HepG2 (cell line): ENCODE results near the gene C2CD4A. TPM values are rescaled to one million over a fixed set of nuclear protein-coding genes. Genes with fewer than 3 reads are reported as not detected.

Source experiments
- ATAC-seq: fragments of 200-7000 bp; cut with Tn5 transposase; 3 replicates; pipeline ENCODE4 v1.9.1; 2020; ENCODE audit warnings: mild to moderate bottlenecking, moderate library complexity
- BruUV-seq: library from RNA; stranded (reverse); fragments of 400-500 nt; replicated peaks from 2 replicates; lab custom pipeline; 2021; lab: Mats Ljungman, UMichigan
- CTCF ChIA-PET: fragments of 300-600 bp; formaldehyde crosslinking; extraction: SDS; loops from one replicate; lab custom pipeline; 2021; ENCODE audit warnings: low total read pairs, inconsistent platforms, low intra/inter-chr PET ratio; lab: Yijun Ruan, JAX
- POLR2A ChIA-PET: fragments of 350-600 bp; sonication (Branson Sonifier 250); formaldehyde crosslinking; loops from one replicate; lab custom pipeline; 2020; ENCODE audit warnings: antibody characterized with exemption, inconsistent platforms; lab: Yijun Ruan, JAX
- DNase-seq: peaks from one replicate; pipeline ENCODE4 v3.0.0-alpha.2; 2015; ENCODE audit warnings: low spot score
- FAIRE-seq: peaks from 3 replicates; lab custom pipeline; 2011; peaks lifted over from hg19 to GRCh38; lab: Jason Lieb, UNC
- H2AFZ ChIP-seq: one replicate; pipeline ENCODE4 v1.6.1; 2011; ENCODE audit warnings: low read length, inconsistent platforms
- H3K27ac ChIP-seq: fragments of 300-600 bp; 3 replicates; pipeline ENCODE4 v1.8.0; 2011; ENCODE audit warnings: mixed run types, mild to moderate bottlenecking, mixed read lengths, low read length, inconsistent platforms; ENCODE audit not compliant: insufficient read depth; ENCODE audit errors: extremely low read length
- H3K27me3 ChIP-seq, 2 experiments: fragments of 200-600 bp in 1 of 2; 2 replicates in 1 of 2; 3 replicates in 1 of 2; pipeline versions ENCODE4 v1.6.0 to v1.8.0; 2011; ENCODE audit warnings: low read length in 2 of 2, mild to moderate bottlenecking in 2 of 2, moderate library complexity in 2 of 2, inconsistent platforms in 1 of 2; ENCODE audit not compliant: insufficient read depth in 2 of 2, control insufficient read depth in 1 of 2
- H3K36me3 ChIP-seq, 2 experiments: fragments of 200-600 bp in 1 of 2; replicated peaks in 1 of 2; 2 replicates in 1 of 2; 3 replicates in 1 of 2; pipeline versions ENCODE4 v1.5.1 to v1.8.0; 2011; ENCODE audit warnings: low read length in 2 of 2, inconsistent platforms in 1 of 2; ENCODE audit not compliant: insufficient read depth in 2 of 2, control insufficient read depth in 1 of 2
- H3K4me1 ChIP-seq: 2 replicates; pipeline ENCODE4 v1.5.1; 2012; ENCODE audit warnings: low read length, inconsistent platforms; ENCODE audit not compliant: insufficient read depth
- H3K4me2 ChIP-seq: 2 replicates; pipeline ENCODE4 v1.6.0; 2011; ENCODE audit warnings: low read depth, low read length, inconsistent platforms
- H3K4me3 ChIP-seq, 3 experiments: fragments of 200-600 bp in 1 of 3; sonication (generic), shearing (Covaris generic) in 1 of 3; replicated peaks in 1 of 3; 2 replicates each; pipeline ENCODE4 v1.5.1; 2011 to 2016; ENCODE audit warnings: low read length in 3 of 3, inconsistent platforms in 2 of 3, low read depth in 2 of 3, mild to moderate bottlenecking in 2 of 3, control low read depth in 1 of 3, mixed read lengths in 1 of 3; ENCODE audit not compliant: insufficient read depth in 1 of 3
- H3K79me2 ChIP-seq: one replicate; pipeline ENCODE4 v1.6.1; 2011; ENCODE audit warnings: low read length, inconsistent platforms; ENCODE audit not compliant: insufficient read depth
- H3K9ac ChIP-seq: 2 replicates; pipeline ENCODE4 v1.6.0; 2011; ENCODE audit warnings: mild to moderate bottlenecking, low read depth, low read length, inconsistent platforms; ENCODE audit not compliant: insufficient read depth
- H3K9me3 ChIP-seq: 2 replicates; pipeline ENCODE4 v1.5.1; 2012; ENCODE audit warnings: mild to moderate bottlenecking, low read length
- H4K20me1 ChIP-seq: 2 replicates; pipeline ENCODE4 v1.6.0; 2011; ENCODE audit warnings: inconsistent platforms, mild to moderate bottlenecking, low read length, moderate library complexity; ENCODE audit not compliant: insufficient read depth
- ARID4A ChIP-seq: sonication (generic); formaldehyde crosslinking; IDR thresholded peaks from 2 replicates; pipeline ENCODE4 v1.5.0; 2020; ENCODE audit warnings: mild to moderate bottlenecking, missing genetic modification reagents, borderline replicate concordance
- BRF2 ChIP-seq: sonication (generic); formaldehyde crosslinking; IDR thresholded peaks from 2 replicates; pipeline ENCODE4 v1.8.1; 2022; ENCODE audit warnings: mild to moderate bottlenecking, missing genetic modification reagents
- KLF6 ChIP-seq: IDR thresholded peaks from 2 replicates; pipeline ENCODE4 v1.8.0; 2016; ENCODE audit warnings: missing biosample characterization, missing genetic modification reagents
- MEF2D ChIP-seq: sonication (generic); formaldehyde crosslinking; IDR thresholded peaks from 2 replicates; pipeline ENCODE4 v1.5.1; 2020; ENCODE audit warnings: mild to moderate bottlenecking, missing genetic modification reagents
- RCOR2 ChIP-seq: IDR thresholded peaks from 2 replicates; pipeline ENCODE4 v1.6.1; 2016; ENCODE audit warnings: missing biosample characterization, missing genetic modification reagents
- RORA ChIP-seq: sonication (generic); formaldehyde crosslinking; IDR thresholded peaks from 2 replicates; pipeline ENCODE4 v1.5.0; 2020; ENCODE audit warnings: mild to moderate bottlenecking, missing genetic modification reagents, moderate library complexity
- USF2 ChIP-seq, 2 experiments: sonication (generic) in 1 of 2; formaldehyde crosslinking in 1 of 2; IDR thresholded peaks; 2 replicates each; pipeline versions ENCODE4 v1.5.1 to v1.6.1; 2011 to 2020; ENCODE audit warnings: borderline replicate concordance in 1 of 2, low read depth in 1 of 2, low read length in 1 of 2, mild to moderate bottlenecking in 1 of 2, missing genetic modification reagents in 1 of 2, moderate library complexity in 1 of 2
- ZNF737 ChIP-seq: sonication (generic); formaldehyde crosslinking; IDR thresholded peaks from 2 replicates; pipeline ENCODE4 v1.5.0; 2020; ENCODE audit warnings: missing genetic modification reagents, mild to moderate bottlenecking, borderline replicate concordance
- ZNF746 ChIP-seq: sonication (generic); formaldehyde crosslinking; IDR thresholded peaks from 2 replicates; pipeline ENCODE4 v1.8.0; 2022; ENCODE audit warnings: mild to moderate bottlenecking, missing genetic modification reagents
- ZNF768 ChIP-seq: sonication (generic); formaldehyde crosslinking; IDR thresholded peaks from 2 replicates; pipeline ENCODE4 v1.4.0; 2020; ENCODE audit warnings: missing genetic modification reagents
- WGBS: methylation state at CpG from one replicate; pipeline ENCODE4 v1.1.6; 2017; ENCODE audit warnings: low lambda C conversion rate; 5-methylcytosine and 5-hydroxymethylcytosine counted together
- in situ Hi-C: cut with HindIII; loops from 2 replicates; pipeline ENCODE4 v1.10.0; 2017; ENCODE audit warnings: low pct_unique_long_range_greater_than_20kb; ENCODE audit not compliant: extremely low pct_ligation_motif_present
- intact Hi-C: fragments of 100-400 bp; cut with micrococcal nuclease; formaldehyde crosslinking; loops from one replicate; pipeline ENCODE4 v1.10.0; 2022; ENCODE audit not compliant: unreplicated experiment
- polyA plus RNA-seq, 8 experiments: library from polyadenylated mRNA; depleted of rRNA in 3 of 8; stranded (reverse) in 7 of 8; unstranded in 1 of 8; fragments of >200 nt; fragmentation: Illumina TruSeq in 4 of 8; extraction: Trizol in 4 of 8; gene quantifications; 2 replicates each; pipeline versions ENCODE4 v1.2.1 to v1.2.3, GENCODE V29; 2011 to 2016; ENCODE audit warnings: low read depth in 4 of 8, missing spikeins in 1 of 8, mixed read lengths in 1 of 8; ENCODE audit not compliant: insufficient read depth in 1 of 8
- total RNA-seq, 5 experiments: library from RNA; depleted of rRNA; stranded (reverse); fragments of >200 nt; fragmentation: Illumina TruSeq; extraction: Trizol; gene quantifications; 2 replicates each; pipeline ENCODE4 v1.2.3, GENCODE V29; 2016; ENCODE audit warnings: low read depth in 1 of 5
- TF ChIP-seq, protein P1 (sequence below): sonication (generic); formaldehyde crosslinking; IDR thresholded peaks from 2 replicates; pipeline ENCODE4 v1.4.0; 2020; ENCODE audit warnings: missing genetic modification reagents, borderline replicate concordance

C2CD4A gene
- total and polyA plus RNA-seq, 2 of the 13 experiments (the other 11 are each of a cell fraction or from before 2014, with no cell fraction given): 0.20 TPM; not detected in 1

GRCh38 chr15:62067448-62068044 lies 769 bp downstream of the C2CD4A start (continued):
- TF ChIP-seq, protein P1, sequence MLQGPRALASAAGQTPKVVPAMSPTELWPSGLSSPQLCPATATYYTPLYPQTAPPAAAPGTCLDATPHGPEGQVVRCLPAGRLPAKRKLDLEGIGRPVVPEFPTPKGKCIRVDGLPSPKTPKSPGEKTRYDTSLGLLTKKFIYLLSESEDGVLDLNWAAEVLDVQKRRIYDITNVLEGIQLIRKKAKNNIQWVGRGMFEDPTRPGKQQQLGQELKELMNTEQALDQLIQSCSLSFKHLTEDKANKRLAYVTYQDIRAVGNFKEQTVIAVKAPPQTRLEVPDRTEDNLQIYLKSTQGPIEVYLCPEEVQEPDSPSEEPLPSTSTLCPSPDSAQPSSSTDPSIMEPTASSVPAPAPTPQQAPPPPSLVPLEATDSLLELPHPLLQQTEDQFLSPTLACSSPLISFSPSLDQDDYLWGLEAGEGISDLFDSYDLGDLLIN (CRISPR knock-in tag): peak; percentile 60; the same call in 1 of the 2 replicates
- no peak for TF ChIP-seq RCOR2 (CRISPR knock-in tag)
- no peak for TF ChIP-seq BRF2 (CRISPR knock-in tag)

DNA sequence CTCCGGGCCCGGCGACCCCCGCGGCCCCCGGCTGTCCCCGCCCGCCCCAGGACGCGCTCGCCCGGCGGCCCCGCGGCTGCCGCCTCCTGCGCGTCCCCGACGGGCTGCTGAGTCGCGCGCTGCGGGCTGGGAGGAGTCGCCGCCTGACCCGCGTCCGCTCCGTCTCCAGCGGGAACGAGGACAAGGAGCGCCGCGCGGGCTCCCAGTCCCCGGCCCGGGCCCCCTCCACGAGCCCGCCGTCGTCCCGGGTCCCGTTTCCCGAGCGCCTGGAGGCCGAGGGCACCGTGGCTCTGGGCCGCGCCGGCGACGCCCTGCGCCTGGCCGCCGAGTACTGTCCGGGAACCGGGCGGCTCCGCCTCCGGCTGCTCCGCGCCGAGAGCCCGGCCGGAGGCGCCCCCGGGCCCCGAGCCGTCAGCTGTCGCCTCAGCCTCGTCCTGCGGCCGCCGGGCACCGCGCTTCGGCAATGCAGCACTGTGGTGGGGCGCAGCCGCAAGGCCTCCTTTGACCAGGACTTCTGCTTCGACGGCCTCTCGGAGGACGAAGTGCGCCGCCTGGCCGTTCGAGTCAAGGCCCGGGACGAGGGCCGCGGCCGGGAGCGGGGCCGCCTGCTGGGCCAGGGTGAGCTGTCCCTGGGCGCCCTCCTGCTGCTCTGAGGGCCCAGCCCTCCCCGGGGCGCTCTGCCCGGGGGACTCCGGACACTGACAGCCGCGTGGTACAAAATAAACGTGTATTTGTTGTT lies 1.5 kb downstream of the C2CD4A start:
- in situ Hi-C loops (loop anchor here (5.0 kb wide), 1 partner anchor 196 kb away; no protein-coding TSS in a partner anchor), intact Hi-C loops (loop anchor here (1.0 kb wide), 1 partner anchor 47 kb away; no protein-coding TSS in a partner anchor)
- H3K4me3 ChIP-seq: peak overlapping the region; percentile 47 to 75 (median 54); a peak in 5 of 6 replicates
- H4K20me1 ChIP-seq: no peaks in the 10 kb centered on the region; the same call in 1 of the 2 replicates
- no peaks in the 10 kb centered on the region for H3K79me2 ChIP-seq
- H3K36me3 ChIP-seq: no peaks in the 10 kb centered on the region
- peak overlapping the region; percentile 81 for H3K4me2 ChIP-seq
- no peak overlapping the region for H3K27ac ChIP-seq
- CTCF ChIA-PET: no interaction called here
- peak; percentile 77 for ATAC-seq
- H3K27me3 ChIP-seq: peaks cover 0 to 3% of the 10 kb centered on the region in 2 experiments; a peak in 1 of 5 replicates
- WGBS: 2% methylated on average over 16 of the region's 103 CpGs
- peak; percentile 25 for DNase-seq
- BruUV-seq: no TSS peak
- H3K9me3 ChIP-seq: no peaks in the 10 kb centered on the region
- peaks cover 34% of the 10 kb centered on the region for H3K4me1 ChIP-seq
- no peak overlapping the region for H2AFZ ChIP-seq
- FAIRE-seq: no peak
- POLR2A ChIA-PET: no interaction called here
- peak overlapping the region; percentile 18; the same call in 1 of the 2 replicates for H3K9ac ChIP-seq
- TF ChIP-seq ARID4A (CRISPR knock-in tag) (peak; percentile 22; the same call in 1 of the 2 replicates), ZNF746 (CRISPR knock-in tag) (no peak), ZNF737 (no peak), KLF6 (no peak), ZNF768 (CRISPR knock-in tag) (peak; percentile 75), MEF2D (no peak), USF2 (IDR thresholded peaks at IDR 0.05; ENCODE audit: low read depth, low read length) (no peak), USF2 (CRISPR knock-in tag; IDR thresholded peaks at IDR 0.05; ENCODE audit: borderline replicate concordance) (no peak), RORA (CRISPR knock-in tag) (no peak)
